H9 (cell line): ENCODE data around the gene SLC25A11. TPM values are rescaled to one million over a fixed set of nuclear protein-coding genes. Genes with fewer than 3 reads are reported as not detected.

Experiments used
- DNase-seq: peaks from one replicate; pipeline ENCODE4 v3.0.0-alpha.2; 2017
- H2AFZ ChIP-seq: one replicate; pipeline ENCODE4 v1.6.1; 2013; ENCODE audit warnings: mild to moderate bottlenecking, low read length, control low read depth, moderate library complexity
- H2AK5ac ChIP-seq: 2 replicates; pipeline ENCODE4 v1.6.1; 2013; ENCODE audit warnings: low read length, control low read depth, mixed read lengths; ENCODE audit not compliant: insufficient read length
- H2BK120ac ChIP-seq: one replicate; pipeline ENCODE4 v1.6.1; 2013; ENCODE audit warnings: low read depth, mild to moderate bottlenecking, low read length, control low read depth, inconsistent platforms; ENCODE audit not compliant: poor library complexity, severe bottlenecking
- H2BK12ac ChIP-seq: 2 replicates; pipeline ENCODE4 v1.6.1; 2013; ENCODE audit warnings: low read length, control low read depth, mixed read lengths, low read depth; ENCODE audit not compliant: insufficient read length
- H2BK15ac ChIP-seq: 2 replicates; pipeline ENCODE4 v1.6.1; 2013; ENCODE audit warnings: low read depth, low read length, control low read depth
- H2BK20ac ChIP-seq: one replicate; pipeline ENCODE4 v1.6.1; 2013; ENCODE audit warnings: low read depth, mild to moderate bottlenecking, low read length, control low read depth, inconsistent platforms; ENCODE audit not compliant: poor library complexity, severe bottlenecking
- H2BK5ac ChIP-seq: 2 replicates; pipeline ENCODE4 v1.6.1; 2013; ENCODE audit warnings: low read length, control low read depth, mixed read lengths; ENCODE audit not compliant: insufficient read length
- H3K14ac ChIP-seq: 2 replicates; pipeline ENCODE4 v1.6.1; 2013; ENCODE audit warnings: low read length, control low read depth; ENCODE audit not compliant: insufficient read depth
- H3K18ac ChIP-seq: 2 replicates; pipeline ENCODE4 v1.6.1; 2013; ENCODE audit warnings: low read depth, mild to moderate bottlenecking, mixed read lengths, low read length, control low read depth; ENCODE audit not compliant: insufficient read length
- H3K23ac ChIP-seq: 2 replicates; pipeline ENCODE4 v1.6.1; 2013; ENCODE audit warnings: low read length, control low read depth, mixed read lengths, low read depth; ENCODE audit not compliant: insufficient read length
- H3K23me2 ChIP-seq: 2 replicates; pipeline ENCODE4 v1.6.1; 2013; ENCODE audit warnings: low read depth, mild to moderate bottlenecking, mixed read lengths, low read length, control low read depth; ENCODE audit not compliant: insufficient read length, poor library complexity, severe bottlenecking
- H3K27ac ChIP-seq: 2 replicates; pipeline ENCODE4 v1.5.1; 2013; ENCODE audit warnings: low read length, control low read depth, mixed read lengths, low read depth; ENCODE audit not compliant: insufficient read length
- H3K27me3 ChIP-seq: 2 replicates; pipeline ENCODE4 v1.6.1; 2013; ENCODE audit warnings: low read length, control low read depth, inconsistent platforms; ENCODE audit not compliant: insufficient read depth
- H3K4ac ChIP-seq: 2 replicates; pipeline ENCODE4 v1.6.1; 2013; ENCODE audit warnings: low read depth, mild to moderate bottlenecking, control low read depth, inconsistent platforms, low read length, moderate library complexity
- H3K4me1 ChIP-seq: 2 replicates; pipeline ENCODE4 v1.6.1; 2013; ENCODE audit warnings: low read length, control low read depth, inconsistent platforms; ENCODE audit not compliant: insufficient read depth
- H3K4me2 ChIP-seq: 2 replicates; pipeline ENCODE4 v1.6.1; 2013; ENCODE audit warnings: low read length, control low read depth, mixed read lengths; ENCODE audit not compliant: insufficient read length, insufficient read depth
- H3K56ac ChIP-seq: 2 replicates; pipeline ENCODE4 v1.6.1; 2013; ENCODE audit warnings: low read depth, mild to moderate bottlenecking, mixed read lengths, low read length, control low read depth; ENCODE audit not compliant: insufficient read length
- H3K79me1 ChIP-seq: 2 replicates; pipeline ENCODE4 v1.6.1; 2013; ENCODE audit warnings: low read depth, mild to moderate bottlenecking, moderate library complexity, low read length, control low read depth, inconsistent platforms; ENCODE audit not compliant: insufficient read depth, poor library complexity, severe bottlenecking
- H3K79me2 ChIP-seq: 2 replicates; pipeline ENCODE4 v1.6.1; 2013; ENCODE audit warnings: low read length, control low read depth, inconsistent platforms; ENCODE audit not compliant: insufficient read depth
- H3K9ac ChIP-seq: 2 replicates; pipeline ENCODE4 v1.6.1; 2013; ENCODE audit warnings: low read length, control low read depth, mixed read lengths; ENCODE audit not compliant: insufficient read length; ENCODE audit errors: extremely low read depth
- H3K9me3 ChIP-seq: one replicate; pipeline ENCODE4 v1.6.1; 2013; ENCODE audit warnings: low read depth, low read length, inconsistent platforms; ENCODE audit not compliant: control insufficient read depth
- H3T11ph ChIP-seq: one replicate; pipeline ENCODE4 v1.6.1; 2013; ENCODE audit warnings: mild to moderate bottlenecking, low read length, control low read depth, inconsistent platforms
- H4K20me1 ChIP-seq: one replicate; pipeline ENCODE4 v1.6.1; 2013; ENCODE audit not compliant: control insufficient read depth, insufficient read length, insufficient read depth
- H4K5ac ChIP-seq: 2 replicates; pipeline ENCODE4 v1.6.1; 2013; ENCODE audit warnings: low read depth, mild to moderate bottlenecking, mixed read lengths, low read length, control low read depth; ENCODE audit not compliant: insufficient read length
- H4K8ac ChIP-seq: replicated peaks from 2 replicates; pipeline ENCODE4 v1.6.1; 2013; ENCODE audit warnings: low read length, control low read depth, mixed read lengths, low read depth; ENCODE audit not compliant: insufficient read length
- H4K91ac ChIP-seq: 2 replicates; pipeline ENCODE4 v1.6.1; 2013; ENCODE audit warnings: low read depth, mild to moderate bottlenecking, moderate library complexity, mixed read lengths, low read length, control low read depth; ENCODE audit not compliant: insufficient read length
- H3K27ac Mint-ChIP-seq, 3 experiments: 2 replicates in 2 of 3; 3 replicates in 1 of 3; pipeline ENCODE4 v1.8.0; 2020 to 2021; ENCODE audit warnings: mixed read lengths in 3 of 3, mild to moderate bottlenecking in 1 of 3, moderate library complexity in 1 of 3
- H3K27me3 Mint-ChIP-seq: 2 replicates; pipeline ENCODE4 v1.8.0; 2021; ENCODE audit warnings: low read depth, mild to moderate bottlenecking, moderate library complexity, mixed read lengths
- H3K36me3 Mint-ChIP-seq, 3 experiments: 2 replicates in 2 of 3; 3 replicates in 1 of 3; pipeline ENCODE4 v1.8.0; 2020 to 2021; ENCODE audit warnings: low read depth in 3 of 3, mixed read lengths in 3 of 3; ENCODE audit not compliant: insufficient read depth in 1 of 3
- H3K4me1 Mint-ChIP-seq, 2 experiments: 2 replicates each; pipeline ENCODE4 v1.8.0; 2020; ENCODE audit warnings: mixed read lengths in 2 of 2
- H3K4me3 Mint-ChIP-seq, 2 experiments: 2 replicates in 1 of 2; 3 replicates in 1 of 2; pipeline ENCODE4 v1.8.0; 2020 to 2021; ENCODE audit warnings: mild to moderate bottlenecking in 2 of 2, mixed read lengths in 2 of 2, moderate library complexity in 1 of 2
- H3K9me3 Mint-ChIP-seq, 2 experiments: 2 replicates in 1 of 2; 3 replicates in 1 of 2; pipeline ENCODE4 v1.8.0; 2020; ENCODE audit warnings: mild to moderate bottlenecking in 2 of 2, mixed read lengths in 2 of 2, moderate library complexity in 1 of 2
- CTCF ChIP-seq: fragments of 200-600 bp; sonication (generic); conservative IDR thresholded peaks from 3 replicates; pipeline ENCODE4 v1.8.0; 2021; ENCODE audit warnings: antibody characterized with exemption, mild to moderate bottlenecking
- total RNA-seq: library from RNA; stranded (reverse); gene quantifications from 2 replicates; pipeline ENCODE4 v1.2.1, GENCODE V29; 2021

SLC25A11 gene
- total RNA-seq, 1 experiment from 2014 or later: 74.9 TPM

- TF ChIP-seq CTCF: no peak
- no peak overlapping the region for H2BK12ac ChIP-seq
- no peak overlapping the region for H2BK5ac ChIP-seq
- H2BK120ac ChIP-seq: no peak overlapping the region
- Mint-ChIP-seq H3K4me3 (no peak overlapping the region), H3K4me1 (peaks cover 9 to 12% of the 10 kb centered on the region in 2 experiments), H3K27ac (no peak overlapping the region), H3K36me3 (peaks cover 0 to 35% (median 7%) of the 10 kb centered on the region in 3 experiments; a peak in 3 of 7 replicates), H3K27me3 (peaks cover 81% of the 10 kb centered on the region), H3K9me3 (no peaks in the 10 kb centered on the region)
- H4K8ac ChIP-seq: no peak overlapping the region
- no peak overlapping the region for H2AFZ ChIP-seq
- H3K18ac ChIP-seq: no peak overlapping the region
- H3K9ac ChIP-seq: no peak overlapping the region
- no peaks in the 10 kb centered on the region for H3K79me2 ChIP-seq
- no peak overlapping the region for H3K23ac ChIP-seq
- no peak overlapping the region for H2BK15ac ChIP-seq
- H4K20me1 ChIP-seq: no peaks in the 10 kb centered on the region
- no peaks in the 10 kb centered on the region for H3K9me3 ChIP-seq
- H3K27me3 ChIP-seq: peaks cover 23% of the 10 kb centered on the region; the same call in 1 of the 2 replicates
- no peak overlapping the region for H4K91ac ChIP-seq
- H3K27ac ChIP-seq: no peak overlapping the region
- H3K56ac ChIP-seq: no peak overlapping the region
- no peak overlapping the region for H3K4me2 ChIP-seq
- H3K79me1 ChIP-seq: no peaks in the 10 kb centered on the region
- no peak overlapping the region for H4K5ac ChIP-seq
- H3K4me1 ChIP-seq: peaks cover 4% of the 10 kb centered on the region; the same call in 1 of the 2 replicates
- H3T11ph ChIP-seq: no peak overlapping the region
- no peak for DNase-seq
- no peak overlapping the region for H2AK5ac ChIP-seq
- no peak overlapping the region for H3K14ac ChIP-seq
- no peak overlapping the region for H2BK20ac ChIP-seq
- H3K4ac ChIP-seq: no peak overlapping the region
- H3K23me2 ChIP-seq: no peaks in the 10 kb centered on the region
These were observed 38.9 kb upstream of the SLC25A11 start for GRCh38 chr17:4978726-4979125.
